Activated naive CD8-positive, alpha-beta T cell treated with anti-CD3 and anti-CD28 coated beads for 36 hours (primary cell): ENCODE data around the gene SLC45A3. TPM values are rescaled to one million over a fixed set of nuclear protein-coding genes. Genes with fewer than 3 reads are reported as not detected.
"Not testable (repeated sequence)": the region's sequence is repeated elsewhere in the genome, so short reads cannot be mapped to it uniquely, and the experiment has no call there.

Source experiments
- DNase-seq: peaks from one replicate; pipeline ENCODE4 v3.0.0; 2021
- H3K27ac Mint-ChIP-seq: one replicate; pipeline ENCODE4 v1.8.0; 2022; ENCODE audit warnings: mild to moderate bottlenecking, moderate library complexity, mixed read lengths
- H3K27me3 Mint-ChIP-seq: one replicate; pipeline ENCODE4 v1.8.0; 2022; ENCODE audit warnings: mild to moderate bottlenecking, mixed read lengths
- H3K36me3 Mint-ChIP-seq: one replicate; pipeline ENCODE4 v1.8.0; 2021; ENCODE audit warnings: mild to moderate bottlenecking, mixed read lengths
- H3K4me1 Mint-ChIP-seq: one replicate; pipeline ENCODE4 v1.8.0; 2021; ENCODE audit warnings: mixed read lengths
- H3K4me3 Mint-ChIP-seq: one replicate; pipeline ENCODE4 v1.8.0; 2022; ENCODE audit warnings: mild to moderate bottlenecking, moderate library complexity, mixed read lengths
- H3K9me3 Mint-ChIP-seq: one replicate; pipeline ENCODE4 v1.8.0; 2022; ENCODE audit warnings: mixed read lengths
- total RNA-seq, 2 experiments: library from RNA; stranded (reverse); gene quantifications; one replicate each; pipeline ENCODE4 v1.2.3, GENCODE V29; 2021

The SLC45A3 gene, protein sequence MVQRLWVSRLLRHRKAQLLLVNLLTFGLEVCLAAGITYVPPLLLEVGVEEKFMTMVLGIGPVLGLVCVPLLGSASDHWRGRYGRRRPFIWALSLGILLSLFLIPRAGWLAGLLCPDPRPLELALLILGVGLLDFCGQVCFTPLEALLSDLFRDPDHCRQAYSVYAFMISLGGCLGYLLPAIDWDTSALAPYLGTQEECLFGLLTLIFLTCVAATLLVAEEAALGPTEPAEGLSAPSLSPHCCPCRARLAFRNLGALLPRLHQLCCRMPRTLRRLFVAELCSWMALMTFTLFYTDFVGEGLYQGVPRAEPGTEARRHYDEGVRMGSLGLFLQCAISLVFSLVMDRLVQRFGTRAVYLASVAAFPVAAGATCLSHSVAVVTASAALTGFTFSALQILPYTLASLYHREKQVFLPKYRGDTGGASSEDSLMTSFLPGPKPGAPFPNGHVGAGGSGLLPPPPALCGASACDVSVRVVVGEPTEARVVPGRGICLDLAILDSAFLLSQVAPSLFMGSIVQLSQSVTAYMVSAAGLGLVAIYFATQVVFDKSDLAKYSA
- under 1 TPM; 0.44 to 0.45 TPM for total RNA-seq

DNA sequence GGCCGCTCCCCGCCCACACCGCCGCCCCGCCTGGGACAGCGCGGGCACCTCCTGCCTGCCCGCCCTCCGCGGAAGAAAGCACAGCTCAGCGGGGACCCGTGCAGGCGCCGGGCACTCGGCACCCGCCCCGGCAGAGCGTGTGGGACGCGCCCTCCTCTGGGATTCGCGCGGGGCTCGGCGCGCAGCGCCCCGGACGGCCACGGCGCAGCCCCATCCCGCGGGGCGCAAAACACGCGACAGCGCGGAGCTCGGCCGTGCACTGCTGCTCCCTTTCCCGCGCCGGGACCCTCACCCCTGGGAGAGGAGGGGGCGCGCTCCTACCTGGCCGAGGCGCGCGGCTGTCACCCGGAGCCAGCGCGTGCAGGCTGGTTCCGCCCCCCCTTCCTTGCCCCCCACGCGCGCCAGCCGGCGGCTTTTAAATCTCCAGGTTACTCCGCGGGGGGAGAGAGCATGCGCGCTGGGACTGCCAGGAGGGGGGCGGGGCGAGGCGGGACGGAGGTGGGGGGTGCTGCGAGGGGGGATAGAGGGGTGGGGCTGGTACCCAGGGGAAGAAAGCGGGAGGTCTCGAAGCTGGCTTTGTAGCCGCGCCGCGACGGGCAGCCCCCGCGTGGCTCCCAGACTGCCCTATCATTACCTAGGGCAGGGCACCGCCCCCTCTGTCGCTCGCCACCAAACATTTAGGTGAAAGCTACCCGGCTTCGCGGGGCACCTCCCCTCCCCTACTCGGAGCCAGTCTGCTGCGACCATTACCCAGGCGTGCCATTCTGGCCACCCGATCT is at the start of gene SLC45A3:
TSS of gene SLC45A3 (minus strand) at position 437 of the 779 bp plus-strand sequence. CDS start 15,853 bp downstream, outside the sequence.
- Mint-ChIP-seq H3K27ac (no peak within 1 kb of the TSS), H3K27me3 (peaks cover 18% of the 10 kb centered on the region), H3K9me3 (no peaks in the 10 kb centered on the region), H3K36me3 (no peaks in the 10 kb centered on the region), H3K4me1 (peaks cover 7% of the 10 kb centered on the region), H3K4me3 (peak within 1 kb of the TSS; percentile 74)
- peak; percentile 52 for DNase-seq

DNA sequence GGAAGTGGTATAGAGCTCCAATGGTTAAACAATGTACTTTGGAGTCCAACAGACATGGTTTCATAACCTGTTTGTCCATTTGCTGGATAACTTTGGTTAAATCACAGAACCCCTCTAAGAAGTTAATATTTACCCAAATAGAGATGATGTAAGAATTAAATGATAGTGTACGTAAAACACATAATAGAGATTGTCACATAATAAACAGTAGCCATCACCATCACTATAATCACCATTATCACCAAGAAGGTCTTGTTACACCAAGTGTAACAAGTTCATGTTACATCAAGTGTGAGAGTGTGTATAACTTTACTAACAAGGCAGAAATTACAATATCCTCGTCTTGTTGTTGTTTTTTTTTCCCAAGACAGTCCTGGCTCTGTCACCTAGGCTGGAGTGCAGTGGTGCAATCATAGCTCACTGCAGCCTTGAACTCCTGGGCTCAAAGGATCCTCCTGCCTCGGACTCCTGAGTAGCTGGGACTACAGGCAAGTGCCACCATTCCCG is 46.4 kb upstream of the SLC45A3 start:
- Mint-ChIP-seq H3K4me1 (peaks cover 18% of the 10 kb centered on the region), H3K9me3 (no peaks in the 10 kb centered on the region), H3K27ac (no peak overlapping the region), H3K4me3 (no peak overlapping the region), H3K36me3 (peaks cover 25% of the 10 kb centered on the region), H3K27me3 (no peaks in the 10 kb centered on the region)
- DNase-seq = no peak

DNA sequence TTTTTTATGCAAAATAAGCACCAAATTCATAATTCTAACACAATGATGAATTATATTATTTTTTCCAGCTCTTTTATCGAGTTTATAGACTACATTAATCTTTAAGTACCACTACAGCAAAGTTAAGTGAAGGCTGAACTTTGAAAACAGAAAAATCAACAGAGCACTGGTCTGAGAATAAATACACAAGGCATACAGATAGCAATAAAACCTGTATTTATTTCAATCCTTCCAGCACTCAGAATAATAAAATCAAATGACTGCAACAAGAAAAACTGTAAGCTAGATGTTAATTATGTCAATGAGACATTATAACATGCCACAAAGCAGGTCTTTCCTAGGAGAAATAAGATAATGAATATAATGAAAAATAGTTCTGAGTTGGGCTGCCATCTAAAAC is 45.2 kb upstream of the SLC45A3 start:
- H3K4me1 Mint-ChIP-seq = peaks cover 16% of the 10 kb centered on the region
- no peak overlapping the region for H3K4me3 Mint-ChIP-seq
- peaks cover 31% of the 10 kb centered on the region for H3K36me3 Mint-ChIP-seq
- H3K27ac Mint-ChIP-seq = no peak overlapping the region
- H3K27me3 Mint-ChIP-seq = no peaks in the 10 kb centered on the region
- H3K9me3 Mint-ChIP-seq = no peaks in the 10 kb centered on the region
- DNase-seq = no peak

DNA sequence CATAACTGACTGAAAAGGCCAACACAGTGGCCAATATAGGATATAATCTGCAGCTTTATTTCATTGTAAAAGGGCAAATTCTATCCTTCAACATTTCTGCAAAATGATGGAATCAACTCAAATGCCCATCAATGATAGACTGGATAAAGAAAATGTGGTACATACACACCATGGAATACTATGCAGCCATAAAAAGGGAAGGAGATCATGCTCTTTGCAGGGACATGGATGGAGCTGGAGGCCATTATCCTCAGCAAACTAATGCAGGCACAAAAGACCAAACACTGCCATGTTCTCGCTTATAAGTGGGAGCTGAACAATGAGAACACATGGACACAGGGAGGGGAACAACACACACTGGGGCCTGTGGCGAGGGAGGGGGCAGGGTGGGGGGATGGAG is 40.4 kb upstream of the SLC45A3 start:
- H3K4me3 Mint-ChIP-seq, DNase-seq, H3K9me3 Mint-ChIP-seq, H3K27me3 Mint-ChIP-seq: not testable (repeated sequence)
- Mint-ChIP-seq H3K4me1 (peaks cover 31% of the 10 kb centered on the region), H3K27ac (peak overlapping the region; percentile 57), H3K36me3 (peaks cover 47% of the 10 kb centered on the region)

DNA sequence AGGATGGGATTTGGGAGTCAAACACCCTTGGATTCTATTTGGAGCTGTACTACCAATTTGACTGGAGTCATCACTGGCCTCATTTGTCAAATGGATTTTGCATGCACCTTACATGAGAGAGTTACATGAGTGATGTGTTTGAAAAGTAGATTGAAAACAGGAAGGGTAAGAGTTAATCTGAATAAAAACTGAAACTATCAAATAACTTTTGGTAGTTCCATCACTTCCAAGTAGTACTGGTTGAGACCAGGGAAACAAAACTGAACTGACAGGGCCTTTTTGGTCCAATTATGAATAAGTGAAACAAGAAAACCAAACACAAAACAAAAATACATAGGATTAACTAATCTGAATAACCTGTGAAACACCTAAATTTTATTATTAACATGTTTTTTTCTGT is 39.5 kb upstream of the SLC45A3 start:
- no peak for DNase-seq
- H3K4me1 Mint-ChIP-seq = peaks cover 34% of the 10 kb centered on the region
- peak overlapping the region; percentile 64 for H3K27ac Mint-ChIP-seq
- H3K36me3 Mint-ChIP-seq = peaks cover 54% of the 10 kb centered on the region
- no peak overlapping the region for H3K4me3 Mint-ChIP-seq
- no peaks in the 10 kb centered on the region for H3K9me3 Mint-ChIP-seq
- H3K27me3 Mint-ChIP-seq = no peaks in the 10 kb centered on the region

DNA sequence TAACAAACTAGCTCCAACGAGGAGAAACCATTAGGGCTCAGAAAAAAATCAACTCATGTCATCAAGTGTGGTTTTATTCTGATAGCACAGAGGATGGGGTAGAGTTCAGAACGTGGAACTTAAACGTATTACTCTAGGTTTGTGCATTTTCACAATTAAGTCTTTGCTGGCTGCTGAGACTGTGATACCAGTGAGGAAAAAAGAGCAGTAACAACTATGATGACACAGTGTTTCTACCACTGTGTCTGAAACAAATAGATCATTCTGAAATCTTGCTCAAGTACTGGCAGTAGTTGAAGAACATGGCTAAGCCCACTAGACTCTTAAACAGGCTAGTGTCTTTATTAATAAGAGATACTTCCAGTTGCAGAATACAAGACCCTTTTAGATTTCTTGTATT is 38.7 kb upstream of the SLC45A3 start:
- no peaks in the 10 kb centered on the region for H3K27me3 Mint-ChIP-seq
- no peaks in the 10 kb centered on the region for H3K9me3 Mint-ChIP-seq
- H3K27ac Mint-ChIP-seq = peak overlapping the region; percentile 43
- H3K36me3 Mint-ChIP-seq = peaks cover 54% of the 10 kb centered on the region
- no peak overlapping the region for H3K4me3 Mint-ChIP-seq
- H3K4me1 Mint-ChIP-seq = peaks cover 35% of the 10 kb centered on the region
- no peak for DNase-seq

DNA sequence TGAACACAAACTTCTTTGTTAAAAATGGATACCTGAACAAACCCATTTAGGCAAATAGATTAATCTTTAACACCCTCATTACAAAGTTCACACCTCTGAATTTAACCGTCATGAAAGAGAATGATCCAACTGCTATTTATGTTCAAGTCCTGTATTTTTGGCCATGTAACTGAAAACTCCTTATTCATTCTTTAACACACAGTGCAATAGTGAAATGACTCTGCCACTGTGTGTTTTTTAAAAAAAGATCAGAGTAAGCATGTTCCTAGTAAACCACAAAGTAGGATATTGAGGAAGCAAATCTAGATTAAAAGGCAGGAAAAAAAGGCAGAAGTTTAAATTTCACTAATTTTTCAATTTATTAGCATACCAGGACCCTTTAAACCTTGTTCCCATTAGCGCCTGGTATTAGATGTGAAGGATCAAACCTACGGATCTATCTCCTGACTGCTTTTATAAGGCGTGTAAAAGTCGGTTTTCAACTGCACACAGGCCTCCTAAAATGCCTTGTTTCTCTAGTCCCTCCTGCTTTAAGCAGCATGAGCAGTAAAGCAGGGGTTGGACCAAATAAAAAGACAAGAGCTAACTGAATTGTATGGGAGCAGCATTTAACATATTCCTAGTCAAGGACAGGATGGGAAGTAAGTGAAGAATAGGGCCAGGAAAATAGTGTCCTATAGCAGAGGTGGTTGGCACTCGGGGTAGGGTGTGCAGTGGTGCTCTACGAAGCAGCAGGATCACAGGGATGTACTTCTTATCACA is 36.2 kb upstream of the SLC45A3 start:
- no peak for DNase-seq
- H3K27ac Mint-ChIP-seq = peak overlapping the region; percentile 6
- H3K4me3 Mint-ChIP-seq = no peak overlapping the region
- H3K27me3 Mint-ChIP-seq = no peaks in the 10 kb centered on the region
- H3K9me3 Mint-ChIP-seq = no peaks in the 10 kb centered on the region
- H3K36me3 Mint-ChIP-seq = peaks cover 42% of the 10 kb centered on the region
- H3K4me1 Mint-ChIP-seq = peaks cover 37% of the 10 kb centered on the region

DNA sequence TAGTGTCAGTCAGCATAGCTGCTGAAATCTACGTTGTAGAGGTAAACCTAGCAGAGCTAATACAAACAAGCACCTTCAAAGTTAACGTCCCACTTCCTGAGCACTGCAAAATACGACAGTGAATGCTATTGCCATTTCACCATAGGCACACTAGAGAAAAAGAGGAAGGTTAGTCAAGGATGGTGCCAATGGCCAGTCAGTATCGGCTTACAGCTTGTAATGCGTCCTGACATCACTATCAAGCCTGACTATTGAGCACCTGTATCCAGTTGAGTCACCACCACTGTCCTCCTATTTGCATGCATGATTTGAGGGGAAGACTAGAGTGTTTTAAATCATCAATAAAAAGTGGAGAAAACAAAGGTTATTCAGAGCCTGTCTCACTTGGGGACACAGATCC is 35.3 kb upstream of the SLC45A3 start:
- no peaks in the 10 kb centered on the region for H3K27me3 Mint-ChIP-seq
- peaks cover 37% of the 10 kb centered on the region for H3K36me3 Mint-ChIP-seq
- H3K4me1 Mint-ChIP-seq = peaks cover 41% of the 10 kb centered on the region
- H3K4me3 Mint-ChIP-seq = no peak overlapping the region
- H3K27ac Mint-ChIP-seq = no peak overlapping the region
- no peak for DNase-seq
- no peaks in the 10 kb centered on the region for H3K9me3 Mint-ChIP-seq

DNA sequence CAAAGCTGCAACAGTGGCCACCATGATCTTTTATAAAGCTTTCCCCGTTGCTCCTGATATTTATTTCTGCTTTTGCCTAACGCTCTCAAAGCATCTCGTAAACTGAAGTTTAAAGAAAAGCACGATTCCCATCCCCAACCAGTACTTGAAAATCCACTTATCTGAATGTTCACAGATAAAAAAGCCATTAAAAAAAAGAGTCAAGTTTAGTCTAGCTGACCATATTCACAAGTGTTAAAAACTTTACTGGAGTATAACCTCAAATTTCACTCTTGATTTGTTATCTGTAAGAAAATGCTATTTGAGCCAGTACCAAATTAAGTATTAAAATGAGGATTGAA is 34.6 kb upstream of the SLC45A3 start:
- Mint-ChIP-seq H3K27me3 (no peaks in the 10 kb centered on the region), H3K4me1 (peaks cover 36% of the 10 kb centered on the region), H3K9me3 (no peaks in the 10 kb centered on the region), H3K36me3 (peaks cover 38% of the 10 kb centered on the region), H3K27ac (peak overlapping the region; percentile 22), H3K4me3 (no peak overlapping the region)
- DNase-seq = no peak

DNA sequence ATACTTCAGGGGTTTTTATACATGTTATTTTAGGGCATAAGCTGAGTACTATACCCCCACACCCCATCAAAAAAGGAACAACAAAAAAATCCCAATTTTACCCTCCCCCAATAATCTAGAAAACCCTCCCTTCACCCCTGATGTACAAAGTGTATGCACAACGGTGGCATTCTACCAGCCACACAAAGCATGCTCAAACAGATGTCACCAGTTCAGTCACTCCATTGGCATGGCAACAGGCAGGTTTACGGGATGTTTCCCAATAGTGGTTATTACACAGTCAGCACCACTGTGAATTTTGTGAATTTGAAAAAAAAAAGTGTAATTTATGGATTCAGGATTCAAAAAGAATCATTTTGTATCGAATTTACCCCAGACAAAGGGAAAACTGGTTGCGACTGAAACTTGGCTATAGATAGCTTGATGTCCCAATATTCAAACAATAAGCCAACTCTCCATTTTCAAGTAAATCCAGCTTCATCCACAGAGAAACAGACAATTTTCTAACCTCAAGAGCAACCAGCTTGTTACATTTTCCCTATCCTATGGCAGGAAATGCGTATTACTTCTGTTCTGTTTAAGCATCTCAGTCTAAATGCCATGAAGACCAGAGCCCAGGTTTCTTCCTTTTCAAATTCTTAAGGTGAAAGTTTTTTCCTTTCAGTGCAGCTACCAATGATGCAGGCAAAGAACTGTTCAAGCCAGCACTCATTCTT is 34.0 kb upstream of the SLC45A3 start:
- H3K36me3 Mint-ChIP-seq = peaks cover 33% of the 10 kb centered on the region
- no peaks in the 10 kb centered on the region for H3K9me3 Mint-ChIP-seq
- H3K27ac Mint-ChIP-seq = peak overlapping the region; percentile 19
- H3K4me3 Mint-ChIP-seq = no peak overlapping the region
- H3K27me3 Mint-ChIP-seq = no peaks in the 10 kb centered on the region
- peaks cover 31% of the 10 kb centered on the region for H3K4me1 Mint-ChIP-seq
- no peak for DNase-seq

DNA sequence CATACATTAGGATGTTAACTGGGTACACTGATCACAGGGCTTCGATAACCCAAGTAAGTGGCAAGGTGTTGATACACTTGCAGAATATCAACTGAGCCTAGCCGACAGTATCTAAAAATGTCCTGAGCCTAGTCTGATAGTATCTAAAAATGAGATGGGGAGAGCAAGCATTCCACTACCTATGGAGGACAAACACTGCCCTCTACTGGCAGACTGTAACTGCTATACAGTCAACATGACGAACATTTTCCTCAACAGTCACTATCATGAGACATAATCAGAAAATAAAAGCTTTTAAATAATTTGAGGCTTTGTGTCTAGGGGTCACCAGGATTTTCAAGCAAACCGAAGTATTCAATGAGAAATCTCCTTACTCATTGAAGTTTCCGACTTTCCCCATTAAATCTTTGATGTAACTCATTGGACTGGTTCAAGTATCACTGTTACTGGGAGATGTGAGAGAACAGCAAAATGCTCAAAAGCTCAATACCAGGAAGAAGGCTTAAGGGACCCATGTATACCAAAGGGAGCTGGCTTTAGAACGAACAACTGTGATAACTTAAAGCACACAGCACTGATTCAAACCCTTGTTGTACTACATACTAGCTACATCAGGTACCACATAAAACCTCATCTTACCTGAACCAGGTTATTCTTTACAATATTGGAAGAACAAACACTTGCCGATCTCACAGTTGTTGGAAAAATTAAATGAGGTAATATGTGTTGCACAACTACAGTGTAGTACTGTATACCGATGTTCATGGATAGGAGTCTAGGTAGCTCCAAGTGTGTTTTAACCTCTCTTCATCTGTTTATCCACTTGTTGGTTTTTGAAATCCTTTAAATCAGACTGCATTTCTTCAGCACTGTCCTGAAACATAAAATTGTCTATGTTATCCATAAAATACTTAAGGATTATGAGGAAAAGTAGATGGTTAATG is 31.1 kb upstream of the SLC45A3 start:
- H3K27ac Mint-ChIP-seq = peak overlapping the region; percentile 39
- no peaks in the 10 kb centered on the region for H3K27me3 Mint-ChIP-seq
- H3K4me3 Mint-ChIP-seq = no peak overlapping the region
- peak; percentile 46 for DNase-seq
- H3K36me3 Mint-ChIP-seq = peaks cover 15% of the 10 kb centered on the region
- peaks cover 22% of the 10 kb centered on the region for H3K4me1 Mint-ChIP-seq
- H3K9me3 Mint-ChIP-seq = no peaks in the 10 kb centered on the region

DNA sequence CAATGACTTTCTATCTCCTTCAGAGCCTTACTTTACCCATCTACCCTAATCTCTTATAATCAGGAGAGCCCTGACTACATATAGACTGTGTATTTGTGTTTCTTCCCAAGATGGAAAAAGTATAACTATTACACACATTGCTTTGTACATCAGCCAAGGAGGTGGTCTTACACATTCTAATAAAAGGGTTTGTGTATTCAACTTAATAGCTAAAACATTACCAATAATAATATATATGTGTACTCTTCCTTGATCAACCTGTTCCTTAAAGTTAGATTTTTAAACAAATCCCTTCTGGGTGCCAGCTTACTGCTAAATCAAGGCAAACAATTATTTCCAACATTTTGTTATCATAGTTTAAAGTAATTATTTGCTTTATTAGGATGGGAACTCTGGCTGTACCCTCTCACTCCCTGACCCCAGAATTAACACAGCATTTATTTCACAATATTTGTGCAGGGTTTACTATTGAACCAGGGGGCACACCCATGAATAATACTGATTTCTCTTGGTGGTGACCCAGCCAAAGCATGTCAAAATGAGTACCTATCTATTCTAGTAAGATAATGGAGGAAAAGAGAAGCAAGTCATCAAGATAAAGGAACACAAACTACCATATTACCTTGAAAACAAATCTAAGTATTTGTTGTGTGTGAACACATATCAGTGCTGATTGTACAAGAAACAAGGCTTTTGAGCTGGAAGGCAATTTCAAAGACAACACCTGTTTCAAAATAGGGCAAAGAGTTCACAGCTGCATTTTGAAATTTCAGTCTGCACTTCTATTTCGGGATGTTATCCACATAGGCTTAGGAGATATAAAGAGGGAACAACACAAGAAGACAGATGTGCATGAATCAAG is 30.1 kb upstream of the SLC45A3 start:
- H3K27me3 Mint-ChIP-seq = no peaks in the 10 kb centered on the region
- H3K36me3 Mint-ChIP-seq = peaks cover 14% of the 10 kb centered on the region
- no peaks in the 10 kb centered on the region for H3K9me3 Mint-ChIP-seq
- peaks cover 19% of the 10 kb centered on the region for H3K4me1 Mint-ChIP-seq
- H3K27ac Mint-ChIP-seq = no peak overlapping the region
- no peak for DNase-seq
- H3K4me3 Mint-ChIP-seq = no peak overlapping the region

DNA sequence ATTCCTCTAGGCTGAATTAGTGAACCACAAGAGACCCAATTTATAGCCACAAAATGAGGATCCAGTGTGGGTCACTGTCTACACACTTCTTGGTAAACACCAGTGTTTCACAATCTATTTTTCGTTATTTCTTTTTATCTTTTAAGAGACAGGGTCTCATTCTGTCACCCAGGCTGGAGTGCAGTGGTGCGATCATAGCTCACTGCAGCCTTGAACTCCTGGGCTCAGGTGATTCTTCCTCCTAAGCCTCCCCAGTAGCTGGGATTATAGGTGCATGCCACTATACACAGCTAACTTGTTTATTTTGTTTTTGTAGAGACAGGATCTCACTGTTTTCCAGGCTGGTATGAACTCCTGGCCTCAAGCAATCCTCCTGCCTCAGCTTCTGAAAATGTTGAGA is 29.3 kb upstream of the SLC45A3 start:
- Mint-ChIP-seq H3K4me1 (peaks cover 19% of the 10 kb centered on the region), H3K9me3 (no peaks in the 10 kb centered on the region), H3K27me3 (no peaks in the 10 kb centered on the region), H3K4me3 (no peak overlapping the region), H3K27ac (no peak overlapping the region), H3K36me3 (peaks cover 7% of the 10 kb centered on the region)
- no peak for DNase-seq
